A204.1 (cell line): ENCODE data around the gene MFAP4.

Source experiments
- FAIRE-seq: peaks from 2 replicates; lab custom pipeline; 2012; peaks lifted over from hg19 to GRCh38; lab: Jason Lieb, UNC

MFAP4 gene

GRCh38 chr17:19384723-19385391, 2.1 kb downstream of the MFAP4 start:
- no peak for FAIRE-seq

GRCh38 chr17:19383681-19384470, 3.1 kb downstream of the MFAP4 start:
- FAIRE-seq: no peak

DNA sequence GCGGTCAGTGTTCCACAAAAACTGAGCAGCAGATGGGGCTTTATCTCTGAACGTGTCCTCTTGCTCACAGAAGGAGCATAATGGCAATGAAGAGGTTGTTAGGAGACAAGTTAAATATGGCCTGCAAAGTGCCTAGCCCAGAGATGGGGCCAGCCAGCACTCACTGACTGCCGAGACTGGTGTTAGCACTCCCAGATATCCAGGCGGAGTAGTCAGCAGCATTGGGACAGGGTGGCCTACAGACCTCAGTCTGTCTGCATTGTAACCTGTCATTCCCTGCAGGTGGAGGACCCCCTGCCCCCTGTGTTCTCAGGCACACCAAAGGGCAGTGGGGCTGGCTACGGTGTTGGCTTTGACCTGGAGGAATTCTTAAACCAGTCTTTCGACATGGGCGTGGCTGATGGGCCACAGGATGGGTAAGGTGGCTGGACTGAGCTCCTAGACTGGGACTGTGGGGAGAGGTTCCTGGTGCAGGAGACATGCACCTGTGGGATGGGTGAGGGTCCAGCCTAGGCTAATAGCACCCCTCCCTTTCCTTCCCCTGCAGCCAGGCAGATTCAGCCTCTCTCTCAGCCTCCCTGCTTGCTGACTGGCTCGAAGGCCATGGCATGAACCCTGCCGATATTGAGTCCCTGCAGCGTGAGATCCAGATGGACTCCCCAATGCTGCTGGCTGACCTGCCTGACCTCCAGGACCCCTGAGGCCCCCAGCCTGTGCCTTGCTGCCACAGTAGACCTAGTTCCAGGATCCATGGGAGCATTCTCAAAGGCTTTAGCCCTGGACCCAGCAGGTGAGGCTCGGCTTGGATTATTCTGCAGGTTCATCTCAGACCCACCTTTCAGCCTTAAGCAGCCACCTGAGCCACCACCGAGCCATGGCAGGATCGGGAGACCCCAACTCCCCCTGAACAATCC, 4.2 kb downstream of the MFAP4 start:
- FAIRE-seq: no peak

GRCh38 chr17:19381741-19382444, 5.1 kb downstream of the MFAP4 start:
- FAIRE-seq: no peak

- FAIRE-seq: no peak
Measured at GRCh38 chr17:19381361-19381740, 5.6 kb downstream of the MFAP4 start.

DNA sequence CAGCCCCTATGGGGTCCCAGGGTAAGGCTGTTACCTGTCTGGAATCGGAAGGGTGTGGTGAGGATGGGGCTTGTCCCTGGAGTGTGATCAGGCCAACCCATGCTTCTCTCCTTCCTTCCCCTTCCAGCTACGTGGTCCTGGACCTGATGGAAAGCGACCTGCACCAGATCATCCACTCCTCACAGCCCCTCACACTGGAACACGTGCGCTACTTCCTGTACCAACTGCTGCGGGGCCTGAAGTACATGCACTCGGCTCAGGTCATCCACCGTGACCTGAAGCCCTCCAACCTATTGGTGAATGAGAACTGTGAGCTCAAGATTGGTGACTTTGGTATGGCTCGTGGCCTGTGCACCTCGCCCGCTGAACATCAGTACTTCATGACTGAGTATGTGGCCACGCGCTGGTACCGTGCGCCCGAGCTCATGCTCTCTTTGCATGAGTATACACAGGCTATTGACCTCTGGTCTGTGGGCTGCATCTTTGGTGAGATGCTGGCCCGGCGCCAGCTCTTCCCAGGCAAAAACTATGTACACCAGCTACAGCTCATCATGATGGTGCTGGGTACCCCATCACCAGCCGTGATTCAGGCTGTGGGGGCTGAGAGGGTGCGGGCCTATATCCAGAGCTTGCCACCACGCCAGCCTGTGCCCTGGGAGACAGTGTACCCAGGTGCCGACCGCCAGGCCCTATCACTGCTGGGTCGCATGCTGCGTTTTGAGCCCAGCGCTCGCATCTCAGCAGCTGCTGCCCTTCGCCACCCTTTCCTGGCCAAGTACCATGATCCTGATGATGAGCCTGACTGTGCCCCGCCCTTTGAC, 6.3 kb downstream of the MFAP4 start:
- no peak for FAIRE-seq

GRCh38 chr17:19379361-19380065, 7.5 kb downstream of the MFAP4 start:
- FAIRE-seq: no peak

DNA sequence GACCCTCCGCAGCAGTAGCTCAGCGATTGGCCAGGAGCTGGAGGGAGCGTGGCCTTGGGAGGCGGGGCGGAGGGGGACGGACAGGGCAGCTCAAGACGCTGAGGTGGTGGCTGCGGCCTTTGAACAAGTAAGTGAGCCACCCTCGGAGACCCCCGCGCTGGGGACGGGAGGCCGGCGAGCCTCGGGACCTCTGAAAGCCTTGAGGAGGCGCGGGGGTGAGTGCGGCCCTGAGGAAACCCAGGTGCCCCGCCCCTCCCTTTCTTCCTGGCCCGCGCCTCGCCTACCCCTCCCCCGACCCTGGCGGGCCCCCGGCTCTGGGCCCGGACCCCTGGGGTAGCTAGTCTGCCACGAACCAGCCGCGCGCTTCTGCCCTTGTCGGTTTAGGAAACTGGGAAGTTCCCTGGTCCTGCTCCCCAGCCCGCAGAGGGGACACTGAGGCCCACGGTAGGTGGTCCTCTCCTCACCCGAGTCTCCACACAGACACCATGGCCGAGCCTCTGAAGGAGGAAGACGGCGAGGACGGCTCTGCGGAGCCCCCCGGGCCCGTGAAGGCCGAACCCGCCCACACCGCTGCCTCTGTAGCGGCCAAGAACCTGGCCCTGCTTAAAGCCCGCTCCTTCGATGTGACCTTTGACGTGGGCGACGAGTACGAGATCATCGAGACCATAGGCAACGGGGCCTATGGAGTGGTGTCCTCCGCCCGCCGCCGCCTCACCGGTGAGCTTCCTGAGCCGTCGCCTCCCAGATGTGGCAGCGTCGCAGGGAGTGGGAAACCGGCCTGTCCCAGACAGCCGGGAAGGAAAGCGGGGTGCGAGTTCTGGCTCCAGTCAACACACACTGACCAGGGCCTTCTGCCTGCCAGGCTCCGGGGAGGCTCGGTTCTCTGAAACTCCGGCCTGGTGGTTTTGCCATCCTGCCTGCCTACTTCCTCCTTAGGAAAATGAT, 8.3 kb downstream of the MFAP4 start, which contains the start of gene MAPK7:
TSS of gene MAPK7 (plus strand) at position 83 of the 945 bp plus-strand sequence. CDS start at position 486, 403 bp downstream.
- no peak for FAIRE-seq

- FAIRE-seq: peak; percentile 98
Measured at GRCh38 chr17:19377602-19378415, 9.2 kb downstream of the MFAP4 start.

DNA sequence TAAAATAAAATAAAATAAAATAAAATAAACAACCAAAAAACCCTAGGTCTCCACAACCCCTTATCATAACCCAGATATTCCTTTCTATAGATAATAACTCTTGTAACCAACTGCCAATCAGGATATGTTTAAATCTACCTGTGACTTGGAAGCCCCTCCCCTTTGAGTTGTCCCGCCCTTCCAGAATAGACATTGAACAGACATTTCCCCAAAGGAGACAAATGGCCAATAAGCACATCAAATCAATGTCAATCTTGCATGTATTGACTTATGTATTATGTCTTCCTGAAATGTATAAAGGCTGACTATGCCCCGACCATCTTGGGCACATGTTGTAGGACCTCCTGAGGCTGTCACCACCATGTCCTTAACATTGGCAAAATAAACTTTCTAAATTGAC, 10.2 kb downstream of the MFAP4 start:
- FAIRE-seq: no peak

GRCh38 chr17:19375732-19376131, 11.3 kb downstream of the MFAP4 start:
- no peak for FAIRE-seq

DNA sequence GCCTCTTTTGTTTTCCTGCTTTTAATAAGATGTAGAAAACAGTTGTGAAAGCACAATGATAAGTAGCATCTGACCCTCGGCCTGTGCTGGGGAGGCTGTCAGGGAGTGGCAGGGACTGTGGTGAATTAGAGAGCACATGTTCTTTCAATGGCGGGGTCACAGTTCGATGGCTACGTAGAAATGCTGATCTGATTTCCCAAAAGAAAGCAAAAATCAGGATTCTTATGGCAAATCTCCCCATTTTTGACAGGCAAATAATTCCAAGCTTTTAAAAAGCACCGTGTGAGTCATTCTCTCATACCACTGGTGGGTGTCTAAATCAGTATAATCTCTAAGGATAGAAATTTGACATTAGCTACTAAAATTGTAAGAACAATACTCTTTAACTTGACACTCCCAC, 12.9 kb downstream of the MFAP4 start:
- no peak for FAIRE-seq

DNA sequence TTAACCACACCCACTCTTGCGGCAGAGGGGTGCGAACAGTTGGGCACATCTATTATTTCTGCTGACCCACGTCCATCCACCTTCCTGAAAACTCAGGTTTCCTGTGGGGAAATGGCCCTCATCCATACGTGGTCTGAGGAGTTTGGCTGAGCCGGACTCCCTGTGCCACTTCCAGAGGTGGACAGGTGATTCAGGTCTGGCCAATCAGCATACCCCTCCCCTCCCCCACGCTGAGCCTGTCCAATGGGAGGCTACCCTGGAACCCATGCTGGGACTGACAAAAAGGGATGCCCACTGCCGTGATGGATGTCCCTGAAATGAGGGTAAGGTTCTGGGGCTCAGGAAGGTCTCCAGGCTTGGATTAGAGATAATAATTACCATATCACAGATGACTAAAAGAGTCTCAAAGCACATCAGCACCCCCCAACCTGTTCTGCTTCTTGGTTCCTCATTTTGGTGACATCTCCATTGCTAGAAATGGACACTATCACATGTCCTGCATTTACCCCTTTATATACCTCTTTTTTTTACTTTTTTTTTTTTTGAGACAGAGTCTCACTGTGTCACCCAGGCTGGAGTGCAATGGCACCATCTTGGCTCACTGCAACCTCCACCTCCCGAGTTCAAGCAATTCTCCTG, 14.0 kb downstream of the MFAP4 start:
- no peak for FAIRE-seq

GRCh38 chr17:19372439-19372838, 14.6 kb downstream of the MFAP4 start:
- FAIRE-seq: no peak

DNA sequence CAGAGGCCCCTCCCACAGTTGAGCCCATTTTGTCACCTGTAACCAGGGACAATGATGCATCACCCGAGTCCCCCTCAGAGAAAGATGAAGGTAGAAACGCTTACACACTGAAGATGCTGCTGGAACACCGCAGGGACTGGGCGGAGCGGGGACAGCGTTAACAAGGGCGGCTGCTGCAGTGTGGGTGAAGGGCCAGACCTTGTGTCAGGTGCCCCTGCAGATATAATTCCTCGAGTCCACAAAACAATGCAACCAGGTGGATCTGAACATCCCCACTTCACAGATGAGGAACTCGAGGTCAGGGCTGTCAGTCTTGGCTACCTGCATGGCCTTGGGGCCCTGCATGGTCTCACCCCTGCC, 15.0 kb downstream of the MFAP4 start:
- no peak for FAIRE-seq

DNA sequence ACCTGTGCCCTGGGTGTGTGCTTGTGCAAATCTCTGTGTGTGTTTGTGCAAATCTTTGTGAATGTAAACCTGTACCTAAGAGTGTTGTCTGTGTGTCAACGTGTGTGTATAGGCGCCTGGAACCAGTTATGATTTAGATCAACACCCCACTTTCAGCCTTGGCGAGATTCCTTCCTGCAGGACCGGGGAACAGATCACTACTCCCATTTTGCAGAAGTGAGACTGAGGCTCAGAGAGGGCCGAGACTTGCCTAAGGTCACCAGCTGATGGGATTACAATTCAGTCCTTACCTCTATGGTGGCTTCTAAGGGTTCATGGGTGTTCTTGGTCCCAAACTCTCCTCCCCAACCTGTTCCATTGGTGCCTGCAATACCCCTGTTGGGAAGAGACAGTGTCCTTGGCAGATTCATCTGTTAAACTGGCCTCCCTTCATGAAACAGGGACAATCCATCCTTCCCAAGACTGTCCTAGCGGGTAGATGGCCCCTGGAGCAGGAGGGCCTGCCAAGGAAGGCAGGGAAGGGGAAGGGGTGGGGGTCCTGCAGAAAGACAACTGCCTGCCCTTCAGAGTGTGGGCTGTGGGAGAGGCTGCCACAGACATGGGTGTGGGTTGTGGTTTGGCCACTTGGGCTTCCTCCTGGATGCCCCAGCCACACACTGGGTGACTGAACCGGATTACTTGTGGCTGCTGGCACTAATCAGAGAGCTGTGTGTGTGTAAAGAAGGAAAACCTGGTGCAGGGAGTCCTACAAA, 15.6 kb downstream of the MFAP4 start:
- no peak for FAIRE-seq

DNA sequence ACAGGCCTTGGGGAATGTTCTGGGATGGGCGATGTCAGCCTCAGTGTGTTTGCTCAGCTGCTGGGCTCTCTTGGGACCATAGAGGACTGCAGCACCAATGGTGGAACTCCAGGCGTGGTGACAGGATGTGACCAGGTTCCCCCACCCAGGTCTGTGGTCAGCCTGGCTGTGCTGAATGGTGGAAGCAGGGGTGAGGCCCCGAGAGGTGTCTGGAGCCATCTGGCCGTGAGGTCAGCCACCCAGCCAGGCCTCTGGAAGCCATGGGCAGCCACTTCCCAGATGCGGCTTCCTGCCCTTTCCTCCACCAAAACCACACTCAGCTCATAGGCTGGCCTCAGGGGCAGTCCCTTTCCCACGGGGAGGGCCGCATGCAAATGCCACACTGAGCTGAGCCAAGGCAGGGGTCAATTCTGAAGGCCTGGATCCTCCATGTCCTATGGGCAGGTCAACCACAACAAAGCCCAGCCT, 16.5 kb downstream of the MFAP4 start:
- FAIRE-seq: no peak
